Upper lobe of left lung (tissue), 4 donors: Measurements from ENCODE around the gene COL28A1.

Experiments used
- CTCF ChIP-seq, 6 experiments: fragments of 450-650 bp in 4 of 6; fragments of 200-600 bp in 2 of 6; sonication (generic) in 2 of 6; IDR thresholded peaks; one replicate each; pipeline ENCODE4 v1.5.1; 2016 to 2019; ENCODE audit warnings: antibody characterized with exemption in 6 of 6
- POLR2AphosphoS5 ChIP-seq, 2 donors: sonication (generic); formaldehyde crosslinking; IDR thresholded peaks; one replicate each; pipeline ENCODE4 v1.5.1; 2017; ENCODE audit warnings: antibody characterized with exemption in 2 of 2

- no peak for TF ChIP-seq CTCF (IDR thresholded peaks at IDR 0.05)
- no peak for TF ChIP-seq POLR2AphosphoS5 (IDR thresholded peaks at IDR 0.05)
These were observed 211.0 kb downstream of the COL28A1 start for GRCh38 chr7:7324698-7325097.
